SU-DHL-6 (cell line): Measurements from ENCODE around the gene MFAP3.

Source experiments
- CTCF ChIP-seq: fragments of 200-600 bp; sonication (generic); IDR thresholded peaks from one replicate; pipeline ENCODE4 v1.5.1; 2017; ENCODE audit warnings: antibody characterized with exemption, mild to moderate bottlenecking, low read length, moderate library complexity; ENCODE audit not compliant: insufficient read depth, poor library complexity, severe bottlenecking
- EZH2phosphoT487 ChIP-seq: fragments of 200-600 bp; sonication (generic), shearing (Covaris generic); conservative IDR thresholded peaks from 2 replicates; pipeline ENCODE4 v1.6.1; 2018; ENCODE audit warnings: mild to moderate bottlenecking, antibody characterized with exemption, low read length, moderate library complexity, mixed read lengths

- TF ChIP-seq CTCF (no peak), EZH2phosphoT487 (no peak)
Observed at GRCh38 chr5:154058055-154059038, 19.6 kb downstream of the MFAP3 start.
